ENCODE measurements around the gene COL4A2. TPM values are rescaled to one million over a fixed set of nuclear protein-coding genes. Genes with fewer than 3 reads are reported as not detected.

The COL4A2 gene
- polyA plus RNA-seq, 1 experiment, result 886 TPM

- TF ChIP-seq CTCF (IDR thresholded peaks at IDR 0.05; ENCODE audit: insufficient read depth, low read depth, low read length), result no peak
- no peaks in the 10 kb centered on the region for H3K27me3 ChIP-seq (ENCODE audit: control insufficient read depth, insufficient read depth, low read length)
- H3K36me3 ChIP-seq (ENCODE audit: control insufficient read depth, insufficient read depth, low read length), result peaks cover 2% of the 10 kb centered on the region; the same call in 1 of the 2 replicates
- DNase-seq (ENCODE audit: low read depth), result no peak
- CTCF ChIA-PET, result interaction anchor here (0.6 to 2.5 kb wide), 7 partner anchors 8 to 142 kb away, joined by 3 to 6 read pairs (median 3); no protein-coding TSS in a partner anchor
- H3K4me3 ChIP-seq (ENCODE audit: low read depth, low read length), result no peak overlapping the region
- POLR2A ChIA-PET, result interaction anchor here (0.6 kb wide), 1 partner anchor 22 kb away, joined by 7 read pairs; no protein-coding TSS in a partner anchor
These were observed 5.2 kb upstream of the COL4A2 start for GRCh38 chr13:110301606-110302553.

GRCh38 chr13:110302997-110303396 is 4.1 kb upstream of the COL4A2 start:
- Histone ChIP-seq H3K4me3 (ENCODE audit: low read depth, low read length) (no peak overlapping the region), H3K27me3 (ENCODE audit: control insufficient read depth, insufficient read depth, low read length) (no peaks in the 10 kb centered on the region), H3K36me3 (ENCODE audit: control insufficient read depth, insufficient read depth, low read length) (peaks cover 2% of the 10 kb centered on the region; the same call in 1 of the 2 replicates)
- ChIA-PET CTCF (interaction anchor here (0.8 to 2.5 kb wide), 2 partner anchors 32 to 81 kb away, joined by 3 to 6 read pairs; no protein-coding TSS in a partner anchor), POLR2A (no interaction called here)
- no peak for TF ChIP-seq CTCF (IDR thresholded peaks at IDR 0.05; ENCODE audit: insufficient read depth, low read depth, low read length)
- no peak for DNase-seq (ENCODE audit: low read depth)

- Histone ChIP-seq H3K27me3 (ENCODE audit: control insufficient read depth, insufficient read depth, low read length) (no peaks in the 10 kb centered on the region), H3K4me3 (ENCODE audit: low read depth, low read length) (no peak overlapping the region), H3K36me3 (ENCODE audit: control insufficient read depth, insufficient read depth, low read length) (peaks cover under 1% of the 10 kb centered on the region; the same call in 1 of the 2 replicates)
- no peak for DNase-seq (ENCODE audit: low read depth)
- POLR2A ChIA-PET, result no interaction called here
- no peak for TF ChIP-seq CTCF (IDR thresholded peaks at IDR 0.05; ENCODE audit: insufficient read depth, low read depth, low read length)
- CTCF ChIA-PET, result no interaction called here
These were observed 3.4 kb upstream of the COL4A2 start for GRCh38 chr13:110303644-110304043.

- TF ChIP-seq CTCF (IDR thresholded peaks at IDR 0.05; ENCODE audit: insufficient read depth, low read depth, low read length), result no peak
- no peak overlapping the region for H3K4me3 ChIP-seq (ENCODE audit: low read depth, low read length)
- no peak for DNase-seq (ENCODE audit: low read depth)
- CTCF ChIA-PET, result interaction anchor here (1.0 to 3.2 kb wide), 3 partner anchors 8 to 108 kb away, joined by 3 to 11 read pairs (median 3); no protein-coding TSS in a partner anchor
- POLR2A ChIA-PET, result no interaction called here
- H3K27me3 ChIP-seq (ENCODE audit: control insufficient read depth, insufficient read depth, low read length), result no peaks in the 10 kb centered on the region
- H3K36me3 ChIP-seq (ENCODE audit: control insufficient read depth, insufficient read depth, low read length), result no peaks in the 10 kb centered on the region; the same call in 1 of the 2 replicates
These were observed 2.8 kb upstream of the COL4A2 start for GRCh38 chr13:110304256-110304655.

GRCh38 chr13:110305001-110305400 is 2.1 kb upstream of the COL4A2 start:
- TF ChIP-seq CTCF (IDR thresholded peaks at IDR 0.05; ENCODE audit: insufficient read depth, low read depth, low read length), result no peak
- H3K36me3 ChIP-seq (ENCODE audit: control insufficient read depth, insufficient read depth, low read length), result no peaks in the 10 kb centered on the region
- ChIA-PET CTCF (interaction anchor here (0.9 to 3.2 kb wide), 7 partner anchors 9 to 107 kb away, joined by 3 to 11 read pairs (median 3); no protein-coding TSS in a partner anchor), POLR2A (no interaction called here)
- peak overlapping the region; percentile 76 for H3K4me3 ChIP-seq (ENCODE audit: low read depth, low read length)
- DNase-seq (ENCODE audit: low read depth), result no peak
- H3K27me3 ChIP-seq (ENCODE audit: control insufficient read depth, insufficient read depth, low read length), result no peaks in the 10 kb centered on the region
